Fibroblast of lung (primary cell): ENCODE data around the gene SP4. TPM values are rescaled to one million over a fixed set of nuclear protein-coding genes. Genes with fewer than 3 reads are reported as not detected.

ENCODE experiments used
- DNase-seq, 2 donors: peaks; one replicate each; pipeline versions ENCODE4 v3.0.0 to v3.0.0-alpha.2; 2010; ENCODE audit warnings: low read depth in 2 of 2
- H2AFZ ChIP-seq: 2 replicates; pipeline ENCODE4 v1.5.1; 2012; ENCODE audit warnings: low read length, control low read depth, inconsistent platforms
- H3K27ac ChIP-seq: 2 replicates; pipeline ENCODE4 v1.5.1; 2011; ENCODE audit warnings: low read length, control low read depth; ENCODE audit not compliant: insufficient read depth
- H3K27me3 ChIP-seq: 2 replicates; pipeline ENCODE4 v1.5.1; 2011; ENCODE audit warnings: mild to moderate bottlenecking, low read length; ENCODE audit not compliant: control insufficient read depth, insufficient read depth
- H3K36me3 ChIP-seq: 2 replicates; pipeline ENCODE4 v1.5.1; 2011; ENCODE audit warnings: low read length; ENCODE audit not compliant: control insufficient read depth, insufficient read depth
- H3K4me1 ChIP-seq: 2 replicates; pipeline ENCODE4 v1.5.1; 2011; ENCODE audit warnings: low read length; ENCODE audit not compliant: control insufficient read depth, insufficient read depth; ENCODE audit errors: extremely low read depth
- H3K4me2 ChIP-seq: 2 replicates; pipeline ENCODE4 v1.5.1; 2011; ENCODE audit warnings: low read length, control low read depth; ENCODE audit not compliant: insufficient read depth; ENCODE audit errors: extremely low read depth
- H3K4me3 ChIP-seq, 4 experiments: fragments of 200-600 bp in 1 of 4; sonication (generic) in 1 of 4; replicated peaks in 1 of 4; 2 replicates each; pipeline ENCODE4 v1.5.1; 2011 to 2016; ENCODE audit warnings: low read length in 4 of 4, low read depth in 3 of 4, mild to moderate bottlenecking in 3 of 4, control low read depth in 2 of 4, inconsistent platforms in 1 of 4, mixed read lengths in 1 of 4; ENCODE audit not compliant: insufficient read depth in 1 of 4; ENCODE audit errors: control extremely low read depth in 1 of 4
- H3K79me2 ChIP-seq: 2 replicates; pipeline ENCODE4 v1.5.1; 2012; ENCODE audit warnings: mild to moderate bottlenecking, low read length, inconsistent platforms; ENCODE audit not compliant: control insufficient read depth, insufficient read depth
- H3K9ac ChIP-seq: 2 replicates; pipeline ENCODE4 v1.5.1; 2011; ENCODE audit warnings: mild to moderate bottlenecking, low read length, control low read depth; ENCODE audit not compliant: insufficient read depth
- H3K9me3 ChIP-seq: 2 replicates; pipeline ENCODE4 v1.5.1; 2012; ENCODE audit warnings: low read depth, low read length; ENCODE audit not compliant: control insufficient read depth, insufficient read depth
- H4K20me1 ChIP-seq: 2 replicates; pipeline ENCODE4 v1.5.1; 2011; ENCODE audit warnings: low read length; ENCODE audit not compliant: control insufficient read depth, insufficient read depth; ENCODE audit errors: extremely low read depth
- CTCF ChIP-seq, 2 donors: IDR thresholded peaks in 1 of 2; conservative IDR thresholded peaks in 1 of 2; 1 replicate in 1 of 2; 2 replicates in 1 of 2; pipeline ENCODE4 v1.5.1; 2011 to 2012; ENCODE audit warnings: low read length in 2 of 2, control low read depth in 1 of 2, inconsistent platforms in 1 of 2, low read depth in 1 of 2, mild to moderate bottlenecking in 1 of 2
- EZH2 ChIP-seq: IDR thresholded peaks from 2 replicates; pipeline ENCODE4 v1.5.1; 2012; ENCODE audit warnings: low read length, control low read depth, mild to moderate bottlenecking; ENCODE audit errors: missing control alignments
- polyA plus RNA-seq, 2 donors: library from polyadenylated mRNA; depleted of rRNA in 1 of 2; stranded (reverse) in 1 of 2; unstranded in 1 of 2; fragments of >200 nt; gene quantifications; 2 replicates each; pipeline ENCODE4 v1.2.1, GENCODE V29; 2011 to 2012; ENCODE audit warnings: missing spikeins in 1 of 2
- total RNA-seq: library from RNA; depleted of rRNA; stranded (reverse); fragments of >200 nt; gene quantifications from 2 replicates; pipeline ENCODE4 v1.2.1, GENCODE V29; 2014

Gene SP4
- total and polyA plus RNA-seq, 2 donors (not counting 1 experiment from before 2014, with no cell fraction given), result 2.9 to 8.8 TPM

GRCh38 chr7:21425290-21425689, 2.6 kb upstream of the SP4 start:
- Histone ChIP-seq H3K27me3 (no peaks in the 10 kb centered on the region), H3K36me3 (no peaks in the 10 kb centered on the region), H2AFZ (no peak overlapping the region), H3K9me3 (no peaks in the 10 kb centered on the region), H3K27ac (no peak overlapping the region), H3K79me2 (no peaks in the 10 kb centered on the region), H4K20me1 (no peaks in the 10 kb centered on the region), H3K9ac (no peak overlapping the region), H3K4me3 (no peak overlapping the region), H3K4me2 (no peak overlapping the region), H3K4me1 (no peaks in the 10 kb centered on the region)
- no peak for DNase-seq
- no peak for TF ChIP-seq EZH2
- no peak for TF ChIP-seq CTCF (conservative IDR thresholded peaks at IDR 0.05 in 1 of 2, IDR thresholded peaks at IDR 0.05 in 1 of 2; ENCODE audit: low read depth in 1 of 2, low read length in 2 of 2)

- Histone ChIP-seq H3K9ac (peak overlapping the region; percentile 0), H3K4me1 (no peaks in the 10 kb centered on the region), H3K79me2 (no peaks in the 10 kb centered on the region), H3K9me3 (no peaks in the 10 kb centered on the region), H3K36me3 (no peaks in the 10 kb centered on the region), H3K4me3 (peak overlapping the region; percentile 39 to 66 (median 52)), H3K27me3 (no peaks in the 10 kb centered on the region), H3K27ac (no peak overlapping the region), H4K20me1 (no peaks in the 10 kb centered on the region), H3K4me2 (peak overlapping the region; percentile 89), H2AFZ (peak overlapping the region; percentile 72)
- DNase-seq, result peak in 1 of 2 donors; percentile 31
- no peak for TF ChIP-seq CTCF (conservative IDR thresholded peaks at IDR 0.05 in 1 of 2, IDR thresholded peaks at IDR 0.05 in 1 of 2; ENCODE audit: low read depth in 1 of 2, low read length in 2 of 2)
- TF ChIP-seq EZH2, result no peak
Measured at GRCh38 chr7:21426286-21427181, 1.3 kb upstream of the SP4 start.

GRCh38 chr7:21427182-21427870, 557 bp upstream of the SP4 start:
- H3K4me2 ChIP-seq, result peak overlapping the region; percentile 93
- peak overlapping the region; percentile 87 for H2AFZ ChIP-seq
- no peaks in the 10 kb centered on the region for H3K36me3 ChIP-seq
- no peaks in the 10 kb centered on the region for H3K79me2 ChIP-seq
- peak overlapping the region; percentile 93 for H3K27ac ChIP-seq
- peak overlapping the region; percentile 67 to 97 (median 91) for H3K4me3 ChIP-seq
- TF ChIP-seq EZH2 (no peak), CTCF (conservative IDR thresholded peaks at IDR 0.05 in 1 of 2, IDR thresholded peaks at IDR 0.05 in 1 of 2; ENCODE audit: low read depth in 1 of 2, low read length in 2 of 2) (no peak)
- H3K27me3 ChIP-seq, result no peaks in the 10 kb centered on the region
- H3K4me1 ChIP-seq, result no peaks in the 10 kb centered on the region
- peak; percentile 98 for DNase-seq
- peak overlapping the region; percentile 68 for H3K9ac ChIP-seq
- H4K20me1 ChIP-seq, result no peaks in the 10 kb centered on the region
- H3K9me3 ChIP-seq, result no peaks in the 10 kb centered on the region
